DOHH2 (cell line): ENCODE data around the gene TMEM151B.

Experiments
- H3F3A ChIP-seq: fragments of 200-600 bp; sonication (generic), shearing (Covaris generic); 2 replicates; pipeline ENCODE4 v1.6.0; 2016; ENCODE audit warnings: antibody characterized with exemption, mild to moderate bottlenecking; ENCODE audit not compliant: control insufficient read depth, insufficient read depth
- H3K27ac ChIP-seq: fragments of 200-600 bp; sonication (generic); 2 replicates; pipeline ENCODE4 v1.5.1; 2014; ENCODE audit warnings: low read depth, mild to moderate bottlenecking, low read length, moderate library complexity
- H3K27me3 ChIP-seq: fragments of 200-600 bp; sonication (generic); 2 replicates; pipeline ENCODE4 v1.6.1; 2014; ENCODE audit warnings: mild to moderate bottlenecking, low read length, mixed read lengths; ENCODE audit not compliant: control insufficient read depth
- H3K36me3 ChIP-seq: fragments of 200-600 bp; sonication (generic); 2 replicates; pipeline ENCODE4 v1.6.1; 2014; ENCODE audit warnings: mild to moderate bottlenecking, low read length, moderate library complexity, mixed read lengths; ENCODE audit not compliant: control insufficient read depth
- H3K4me1 ChIP-seq: fragments of 200-600 bp; sonication (generic); 2 replicates; pipeline ENCODE4 v1.6.1; 2014; ENCODE audit warnings: mild to moderate bottlenecking, low read length, mixed read lengths; ENCODE audit not compliant: control insufficient read depth
- H3K4me2 ChIP-seq: fragments of 200-600 bp; sonication (generic); 2 replicates; pipeline ENCODE4 v1.6.0; 2014; ENCODE audit warnings: mild to moderate bottlenecking, low read length, moderate library complexity
- H3K4me3 ChIP-seq: fragments of 200-600 bp; sonication (generic); 2 replicates; pipeline ENCODE4 v1.5.1; 2014; ENCODE audit warnings: mild to moderate bottlenecking, low read length, mixed read lengths
- H3K79me2 ChIP-seq: fragments of 200-600 bp; sonication (generic); 2 replicates; pipeline ENCODE4 v1.6.1; 2014; ENCODE audit warnings: mild to moderate bottlenecking, low read length, mixed read lengths; ENCODE audit not compliant: control insufficient read depth
- H3K9me2 ChIP-seq: fragments of 200-600 bp; sonication (generic); replicated peaks from 2 replicates; pipeline ENCODE4 v1.6.1; 2014; ENCODE audit warnings: mild to moderate bottlenecking, low read length, mixed read lengths; ENCODE audit not compliant: control insufficient read depth
- H3K9me3 ChIP-seq: fragments of 200-600 bp; sonication (generic); 2 replicates; pipeline ENCODE4 v1.6.1; 2014; ENCODE audit warnings: antibody characterized with exemption, low read length, mixed read lengths; ENCODE audit not compliant: control insufficient read depth, insufficient read depth
- H4K20me1 ChIP-seq: fragments of 200-600 bp; sonication (generic); 2 replicates; pipeline ENCODE4 v1.6.0; 2014; ENCODE audit warnings: low read depth, mild to moderate bottlenecking, antibody characterized with exemption, low read length, moderate library complexity; ENCODE audit not compliant: control insufficient read depth, insufficient read depth
- CTCF ChIP-seq: fragments of 200-600 bp; sonication (generic); IDR thresholded peaks from one replicate; pipeline ENCODE4 v1.5.1; 2014; ENCODE audit warnings: antibody characterized with exemption, mild to moderate bottlenecking, low read depth, low read length; ENCODE audit not compliant: poor library complexity, severe bottlenecking
- EZH2phosphoT487 ChIP-seq: fragments of 200-600 bp; sonication (generic); IDR thresholded peaks from 2 replicates; pipeline ENCODE4 v1.6.1; 2017; ENCODE audit warnings: borderline replicate concordance, mild to moderate bottlenecking, antibody characterized with exemption, low read length, moderate library complexity, mixed read lengths

The TMEM151B gene

GRCh38 chr6:44250718-44251123 lies 19.5 kb upstream of the TMEM151B start:
- no peak overlapping the region for H3K27ac ChIP-seq
- peaks cover 86% of the 10 kb centered on the region for H3F3A ChIP-seq
- H3K4me2 ChIP-seq: no peak overlapping the region; the same call in 1 of the 2 replicates
- no peaks in the 10 kb centered on the region for H3K9me2 ChIP-seq
- H3K36me3 ChIP-seq: peaks cover 84% of the 10 kb centered on the region
- peaks cover 45% of the 10 kb centered on the region for H3K79me2 ChIP-seq
- no peak for TF ChIP-seq CTCF
- TF ChIP-seq EZH2phosphoT487: no peak
- H3K9me3 ChIP-seq: no peaks in the 10 kb centered on the region
- H4K20me1 ChIP-seq: peaks cover 34% of the 10 kb centered on the region
- no peak overlapping the region for H3K4me3 ChIP-seq
- H3K4me1 ChIP-seq: peaks cover 45% of the 10 kb centered on the region
- no peaks in the 10 kb centered on the region for H3K27me3 ChIP-seq

GRCh38 chr6:44251576-44252524 lies 18.4 kb upstream of the TMEM151B start:
- H3F3A ChIP-seq: peaks cover 95% of the 10 kb centered on the region
- no peak overlapping the region for H3K4me3 ChIP-seq
- no peaks in the 10 kb centered on the region for H3K9me2 ChIP-seq
- no peaks in the 10 kb centered on the region for H3K9me3 ChIP-seq
- H4K20me1 ChIP-seq: peaks cover 34% of the 10 kb centered on the region
- peaks cover 48% of the 10 kb centered on the region for H3K79me2 ChIP-seq
- peaks cover 87% of the 10 kb centered on the region for H3K36me3 ChIP-seq
- TF ChIP-seq CTCF (no peak), EZH2phosphoT487 (no peak)
- no peaks in the 10 kb centered on the region for H3K27me3 ChIP-seq
- no peak overlapping the region for H3K4me2 ChIP-seq
- H3K4me1 ChIP-seq: peaks cover 53% of the 10 kb centered on the region
- no peak overlapping the region for H3K27ac ChIP-seq

- H3K27me3 ChIP-seq: no peaks in the 10 kb centered on the region
- H3K4me1 ChIP-seq: peaks cover 59% of the 10 kb centered on the region
- no peak overlapping the region for H3K27ac ChIP-seq
- H3K36me3 ChIP-seq: peaks cover 80% of the 10 kb centered on the region
- no peaks in the 10 kb centered on the region for H3K9me2 ChIP-seq
- H3K4me2 ChIP-seq: 0 out of 2 replicates have a peak overlapping the region, but pooled peaks have one; percentile 14
- H3K9me3 ChIP-seq: no peaks in the 10 kb centered on the region
- H3F3A ChIP-seq: peaks cover 87% of the 10 kb centered on the region
- H3K4me3 ChIP-seq: no peak overlapping the region
- TF ChIP-seq EZH2phosphoT487 (no peak), CTCF (peak; percentile 69)
- peaks cover 35% of the 10 kb centered on the region for H3K79me2 ChIP-seq
- H4K20me1 ChIP-seq: peaks cover 24% of the 10 kb centered on the region
Measured at GRCh38 chr6:44253307-44254101, 16.7 kb upstream of the TMEM151B start.
